CD4-positive, alpha-beta memory T cell (primary cell): ENCODE measurements around the gene TRIOBP. TPM values are rescaled to one million over a fixed set of nuclear protein-coding genes. Genes with fewer than 3 reads are reported as not detected.

Source experiments
- CTCF ChIA-PET: fragments of 350-600 bp; sonication (Branson Sonifier 250); formaldehyde crosslinking; loops from one replicate; lab custom pipeline; 2021; ENCODE audit warnings: inconsistent platforms; ENCODE audit not compliant: partially characterized antibody; lab: Charles Lee
- POLR2A ChIA-PET: fragments of 350-600 bp; sonication (Branson Sonifier 250); formaldehyde crosslinking; loops from one replicate; lab custom pipeline; 2021; ENCODE audit not compliant: partially characterized antibody; lab: Charles Lee
- DNase-seq, 5 donors: peaks; one replicate each; pipeline versions ENCODE4 v3.0.0 to v3.0.0-alpha.2; 2020 to 2022; ENCODE audit warnings: mixed read lengths in 1 of 5
- H3K27ac ChIP-seq: one replicate; pipeline ENCODE4 v1.7.0; 2013; ENCODE audit warnings: low read depth, low read length
- H3K27me3 ChIP-seq: 2 replicates; pipeline ENCODE4 v1.7.0; 2013; ENCODE audit warnings: mild to moderate bottlenecking, low read length, moderate library complexity; ENCODE audit not compliant: insufficient read depth
- H3K36me3 ChIP-seq: 2 replicates; pipeline ENCODE4 v1.7.0; 2013; ENCODE audit warnings: mild to moderate bottlenecking, low read length, moderate library complexity; ENCODE audit not compliant: insufficient read depth
- H3K4me1 ChIP-seq: 2 replicates; pipeline ENCODE4 v1.7.0; 2013; ENCODE audit warnings: mild to moderate bottlenecking, low read length, moderate library complexity; ENCODE audit not compliant: insufficient read depth
- H3K4me3 ChIP-seq, 2 donors: one replicate each; pipeline ENCODE4 v1.7.0; 2013; ENCODE audit warnings: low read length in 2 of 2, mild to moderate bottlenecking in 1 of 2
- H3K9me3 ChIP-seq, 2 donors: one replicate each; pipeline ENCODE4 v1.7.0; 2013; ENCODE audit warnings: low read length in 2 of 2, control low read depth in 1 of 2; ENCODE audit not compliant: control insufficient read depth in 1 of 2
- H3K27ac Mint-ChIP-seq, 7 donors: one replicate each; pipeline ENCODE4 v1.8.0; 2020 to 2021; ENCODE audit warnings: mixed read lengths in 7 of 7, mild to moderate bottlenecking in 6 of 7, inconsistent platforms in 3 of 7, moderate library complexity in 3 of 7
- H3K27me3 Mint-ChIP-seq, 2 donors: one replicate each; pipeline ENCODE4 v1.8.0; 2020 to 2021; ENCODE audit warnings: mixed read lengths in 2 of 2
- H3K36me3 Mint-ChIP-seq, 2 donors: one replicate each; pipeline ENCODE4 v1.8.0; 2020 to 2021; ENCODE audit warnings: mixed read lengths in 2 of 2, inconsistent platforms in 1 of 2, mild to moderate bottlenecking in 1 of 2
- H3K4me1 Mint-ChIP-seq, 4 donors: one replicate each; pipeline ENCODE4 v1.8.0; 2020 to 2021; ENCODE audit warnings: mixed read lengths in 4 of 4, mild to moderate bottlenecking in 1 of 4
- H3K4me3 Mint-ChIP-seq, 8 donors: one replicate each; pipeline ENCODE4 v1.8.0; 2020 to 2021; ENCODE audit warnings: mixed read lengths in 8 of 8, mild to moderate bottlenecking in 7 of 8, moderate library complexity in 6 of 8, inconsistent platforms in 3 of 8
- H3K9me3 Mint-ChIP-seq, 8 donors: one replicate each; pipeline ENCODE4 v1.8.0; 2020 to 2021; ENCODE audit warnings: mixed read lengths in 8 of 8, mild to moderate bottlenecking in 5 of 8, inconsistent platforms in 3 of 8, moderate library complexity in 1 of 8
- intact Hi-C: fragments of 100-400 bp; cut with micrococcal nuclease; formaldehyde crosslinking; loops from one replicate; pipeline ENCODE4 v1.15.1; 2023
- polyA plus RNA-seq, 2 donors: library from polyadenylated mRNA; unstranded; fragments of 300-500 nt; fragmentation: Illumina TruSeq; gene quantifications; one replicate each; pipeline ENCODE4 v1.2.3, GENCODE V29; 2021
- total RNA-seq, 2 experiments: library from RNA; stranded (reverse); gene quantifications; one replicate each; pipeline ENCODE4 v1.2.3, GENCODE V29; 2021

TRIOBP gene
- total and polyA plus RNA-seq, 4 experiments from 2014 or later = 9.2 to 26.1 (median 19.4) TPM

DNA sequence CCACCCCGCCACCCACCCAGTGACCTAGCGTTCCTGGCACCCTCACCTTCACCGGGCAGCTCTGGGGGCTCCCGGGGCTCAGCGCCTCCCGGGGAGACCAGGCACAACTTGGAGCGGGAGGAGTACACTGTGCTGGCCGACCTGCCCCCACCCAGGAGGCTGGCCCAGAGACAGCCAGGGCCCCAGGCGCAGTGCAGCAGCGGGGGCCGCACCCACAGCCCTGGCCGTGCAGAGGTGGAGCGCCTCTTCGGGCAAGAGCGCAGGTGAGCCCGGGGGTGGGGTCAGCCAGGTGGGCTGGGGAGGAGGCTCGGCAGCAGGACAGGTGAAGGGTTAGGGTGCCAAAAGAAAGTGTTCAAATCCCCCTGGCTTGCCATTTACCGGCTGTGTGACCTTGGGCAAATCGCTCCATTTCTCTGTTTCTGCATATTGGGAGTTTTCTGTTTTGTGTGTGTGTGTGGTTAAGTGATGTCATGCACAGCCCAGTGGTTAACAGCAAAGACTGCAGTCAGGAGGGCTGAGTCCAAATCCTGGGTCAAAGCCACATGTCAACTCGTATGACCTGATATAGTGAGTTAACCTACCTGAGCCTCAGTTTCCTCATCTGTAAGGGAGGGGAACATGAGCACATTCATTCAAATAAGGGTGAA is 29.5 kb downstream of the TRIOBP start:
- Mint-ChIP-seq H3K27ac (no peak overlapping the region), H3K36me3 (peaks cover 4 to 5% of the 10 kb centered on the region in 2 donors), H3K9me3 (no peaks in the 10 kb centered on the region), H3K27me3 (no peaks in the 10 kb centered on the region), H3K4me3 (no peak overlapping the region), H3K4me1 (no peaks in the 10 kb centered on the region)
- Histone ChIP-seq H3K36me3 (no peaks in the 10 kb centered on the region), H3K9me3 (no peaks in the 10 kb centered on the region), H3K4me3 (no peak overlapping the region), H3K27me3 (no peaks in the 10 kb centered on the region), H3K4me1 (no peaks in the 10 kb centered on the region), H3K27ac (no peak overlapping the region)
- POLR2A ChIA-PET = no interaction called here
- no peak for DNase-seq
- CTCF ChIA-PET = no interaction called here
- intact Hi-C loops = no loop called here

DNA sequence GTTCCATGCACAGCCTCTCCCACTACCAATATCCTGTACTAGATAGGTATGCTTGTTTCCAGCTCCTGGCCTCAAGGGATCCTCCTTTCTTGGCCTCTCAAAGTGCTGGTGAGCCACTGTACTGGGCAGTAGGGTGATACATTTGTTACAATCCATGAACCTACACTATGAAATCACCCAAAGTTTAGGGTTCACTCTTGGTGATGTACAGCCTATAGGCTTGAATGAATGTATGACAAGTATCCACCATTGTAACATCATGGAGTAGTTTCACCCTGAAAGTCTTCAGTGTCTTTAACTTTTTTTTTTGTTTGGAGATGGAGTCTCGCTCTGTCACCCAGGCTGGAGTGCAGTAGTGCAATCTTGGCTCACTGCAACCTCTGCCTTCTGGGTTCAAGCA is 31.8 kb downstream of the TRIOBP start:
- Mint-ChIP-seq H3K9me3 (no peaks in the 10 kb centered on the region), H3K27ac (no peak overlapping the region), H3K4me1 (no peaks in the 10 kb centered on the region), H3K36me3 (peaks cover 4 to 5% of the 10 kb centered on the region in 2 donors), H3K4me3 (no peak overlapping the region), H3K27me3 (no peaks in the 10 kb centered on the region)
- no peaks in the 10 kb centered on the region for H3K27me3 ChIP-seq
- no peaks in the 10 kb centered on the region for H3K36me3 ChIP-seq
- intact Hi-C loops = no loop called here
- no peaks in the 10 kb centered on the region for H3K9me3 ChIP-seq
- H3K27ac ChIP-seq = no peak overlapping the region
- CTCF ChIA-PET = no interaction called here
- POLR2A ChIA-PET = no interaction called here
- H3K4me3 ChIP-seq = no peak overlapping the region
- no peak for DNase-seq
- H3K4me1 ChIP-seq = no peaks in the 10 kb centered on the region

DNA sequence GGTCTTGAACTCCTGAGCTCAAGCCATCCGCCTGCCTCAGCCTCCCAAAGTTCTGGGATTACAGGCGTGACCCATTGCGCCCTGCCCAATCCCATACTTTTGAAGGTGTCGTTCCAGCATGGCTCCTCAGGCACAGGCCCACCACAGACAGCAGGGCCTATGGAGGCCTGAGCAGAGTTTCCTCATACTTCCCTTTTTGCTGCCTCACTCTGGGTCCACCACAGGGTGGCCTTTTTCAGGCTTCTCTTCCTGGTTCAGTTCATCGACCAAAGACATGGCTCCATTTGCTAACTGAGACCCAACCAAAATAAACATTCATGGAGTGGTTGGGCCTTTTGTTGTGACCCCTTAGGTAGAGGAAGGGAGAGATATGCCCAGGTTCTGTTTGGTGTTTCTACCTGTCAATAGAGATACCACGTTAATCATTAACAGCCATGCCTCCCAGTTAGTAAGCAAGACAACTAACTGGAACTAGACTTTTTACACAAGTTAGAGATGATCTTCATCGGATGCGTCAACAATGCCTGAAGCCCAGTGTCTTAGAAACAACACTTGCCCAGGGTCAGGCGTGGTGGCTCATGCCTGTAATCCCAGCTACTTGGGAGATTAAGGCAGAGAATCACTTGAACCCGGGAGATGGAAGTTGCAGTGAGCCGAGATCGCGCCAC is 35.1 kb downstream of the TRIOBP start:
- no peaks in the 10 kb centered on the region for H3K4me1 ChIP-seq
- ChIA-PET CTCF (no interaction called here), POLR2A (no interaction called here)
- Mint-ChIP-seq H3K4me3 (no peak overlapping the region), H3K9me3 (no peaks in the 10 kb centered on the region), H3K4me1 (no peaks in the 10 kb centered on the region), H3K27me3 (no peaks in the 10 kb centered on the region), H3K36me3 (no peaks in the 10 kb centered on the region), H3K27ac (no peak overlapping the region)
- no peaks in the 10 kb centered on the region for H3K9me3 ChIP-seq
- H3K27ac ChIP-seq = no peak overlapping the region
- DNase-seq = no peak
- no peaks in the 10 kb centered on the region for H3K36me3 ChIP-seq
- intact Hi-C loops = no loop called here
- no peaks in the 10 kb centered on the region for H3K27me3 ChIP-seq
- H3K4me3 ChIP-seq = no peak overlapping the region

DNA sequence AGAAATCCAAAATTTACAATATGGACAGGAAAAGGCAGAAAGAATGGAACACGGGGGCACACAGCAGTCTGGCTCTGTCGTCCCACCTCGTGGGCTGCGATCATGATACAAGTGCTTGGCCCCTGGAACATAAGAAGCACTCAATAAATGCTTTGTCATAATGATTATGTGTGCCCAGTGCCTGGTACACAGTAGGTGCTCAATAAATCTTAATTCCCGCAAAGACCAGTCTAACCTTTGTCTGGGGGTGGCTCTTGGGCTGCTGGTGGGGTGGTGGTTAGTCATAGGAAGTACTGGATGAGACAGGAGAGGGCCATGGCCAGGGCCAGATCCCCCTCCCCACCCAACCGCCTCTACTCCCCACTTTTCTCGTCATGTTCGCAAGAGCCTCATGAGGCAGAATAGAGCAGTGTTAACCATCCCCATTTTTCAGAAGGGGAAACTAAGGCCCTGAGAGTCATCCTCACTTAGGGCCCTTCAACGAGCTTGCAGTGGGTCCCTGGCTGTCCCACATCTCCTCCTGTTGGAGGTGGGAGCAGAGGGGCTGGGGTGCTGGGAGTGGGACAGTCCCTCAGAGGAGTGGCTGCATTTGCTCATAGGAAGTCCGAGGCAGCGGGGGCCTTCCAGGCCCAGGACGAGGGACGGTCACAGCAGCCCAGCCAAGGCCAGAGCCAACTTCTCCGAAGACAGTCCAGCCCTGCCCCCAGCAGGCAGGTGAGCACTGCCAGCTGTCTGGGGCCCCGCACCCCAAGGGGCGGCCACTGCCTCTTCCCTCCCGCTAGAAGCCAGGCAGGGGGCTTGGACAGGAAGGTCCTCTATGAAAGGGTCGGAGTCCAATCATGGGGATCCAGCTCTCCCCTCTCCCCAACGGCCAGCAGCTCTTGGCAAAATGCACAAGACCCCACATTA is 36.1 kb downstream of the TRIOBP start:
- intact Hi-C loops = no loop called here
- Mint-ChIP-seq H3K9me3 (no peaks in the 10 kb centered on the region), H3K27ac (peak overlapping the region in 2 of 7 donors; percentile 18), H3K36me3 (peaks cover 0 to under 1% of the 10 kb centered on the region in 2 donors), H3K4me3 (no peak overlapping the region), H3K4me1 (peaks cover 0 to 1% (median 0%) of the 10 kb centered on the region in 4 donors), H3K27me3 (no peaks in the 10 kb centered on the region)
- no peaks in the 10 kb centered on the region for H3K9me3 ChIP-seq
- ChIA-PET CTCF (no interaction called here), POLR2A (no interaction called here)
- no peaks in the 10 kb centered on the region for H3K27me3 ChIP-seq
- no peaks in the 10 kb centered on the region for H3K4me1 ChIP-seq
- H3K4me3 ChIP-seq = no peak overlapping the region
- H3K36me3 ChIP-seq = no peaks in the 10 kb centered on the region
- no peak for DNase-seq
- no peak overlapping the region for H3K27ac ChIP-seq

DNA sequence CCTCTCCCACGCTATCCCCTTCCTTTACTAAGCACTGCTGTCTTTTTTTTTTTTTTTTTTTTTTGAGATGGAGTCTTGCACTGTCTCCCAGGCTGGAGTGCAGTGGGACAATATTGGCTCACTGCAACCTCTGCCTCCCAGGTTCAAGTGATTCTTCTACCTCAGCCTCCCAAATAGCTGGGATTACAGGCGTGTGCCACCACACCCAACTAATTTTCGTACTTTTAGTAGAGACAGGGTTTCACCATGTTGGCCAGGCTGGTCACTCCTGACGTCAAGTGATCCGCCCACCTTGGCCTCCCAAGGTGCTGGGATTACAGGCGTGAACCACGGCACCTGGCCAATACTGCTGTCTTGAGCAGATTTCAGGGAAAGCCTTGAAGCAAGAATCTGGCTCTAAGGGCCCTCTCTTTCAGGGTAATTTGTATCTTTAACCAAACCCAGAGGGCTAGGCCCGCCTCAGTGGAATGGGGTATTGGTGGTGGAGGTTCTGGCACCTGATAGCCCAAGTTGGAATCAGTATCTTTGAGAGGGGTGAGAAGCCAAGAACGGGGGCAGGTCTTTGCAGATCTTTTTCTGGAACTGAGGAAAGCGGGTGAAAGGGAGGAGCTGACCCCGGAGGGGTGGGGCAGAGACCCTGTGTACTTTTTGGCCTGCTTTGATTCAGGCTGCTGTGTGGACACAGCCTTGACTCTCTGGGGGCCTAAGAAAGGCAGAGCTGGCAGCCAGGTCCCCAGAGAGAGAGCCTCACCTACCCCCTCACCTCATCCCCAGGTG is 37.0 kb downstream of the TRIOBP start:
- peak overlapping the region in 2 of 7 donors; percentile 18 to 23 for H3K27ac Mint-ChIP-seq
- H3K4me3 ChIP-seq = no peak overlapping the region
- no peak overlapping the region for H3K27ac ChIP-seq
- H3K4me1 Mint-ChIP-seq = peaks cover 0 to 5% (median 0%) of the 10 kb centered on the region in 4 donors
- ChIA-PET CTCF (no interaction called here), POLR2A (interaction anchor here (1.1 kb wide), 1 partner anchor 13 kb away, joined by 3 read pairs; no protein-coding TSS in a partner anchor)
- DNase-seq = no peak
- no peaks in the 10 kb centered on the region for H3K27me3 Mint-ChIP-seq
- H3K27me3 ChIP-seq = no peaks in the 10 kb centered on the region
- no peaks in the 10 kb centered on the region for H3K9me3 Mint-ChIP-seq
- H3K36me3 Mint-ChIP-seq = peaks cover 0 to 4% of the 10 kb centered on the region in 2 donors
- H3K4me3 Mint-ChIP-seq = no peak overlapping the region
- no peaks in the 10 kb centered on the region for H3K4me1 ChIP-seq
- H3K9me3 ChIP-seq = no peaks in the 10 kb centered on the region
- no peaks in the 10 kb centered on the region for H3K36me3 ChIP-seq
- intact Hi-C loops = no loop called here

DNA sequence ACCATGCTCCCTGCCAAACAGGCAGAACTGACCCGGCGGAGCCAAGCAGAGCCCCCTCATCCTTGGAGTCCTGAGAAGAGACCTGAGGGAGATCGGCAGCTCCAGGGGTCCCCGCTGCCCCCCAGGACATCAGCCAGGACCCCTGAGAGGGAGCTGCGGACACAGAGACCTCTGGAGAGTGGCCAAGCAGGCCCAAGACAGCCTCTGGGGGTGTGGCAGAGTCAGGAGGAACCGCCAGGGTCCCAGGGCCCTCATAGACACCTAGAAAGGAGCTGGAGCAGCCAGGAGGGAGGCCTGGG is 37.5 kb downstream of the TRIOBP start:
- H3K27me3 ChIP-seq = no peaks in the 10 kb centered on the region
- no peaks in the 10 kb centered on the region for H3K9me3 ChIP-seq
- ChIA-PET CTCF (no interaction called here), POLR2A (interaction anchor here (1.1 kb wide), 1 partner anchor 13 kb away, joined by 3 read pairs; no protein-coding TSS in a partner anchor)
- intact Hi-C loops = no loop called here
- no peaks in the 10 kb centered on the region for H3K4me1 ChIP-seq
- no peak overlapping the region for H3K27ac Mint-ChIP-seq
- no peak overlapping the region for H3K4me3 Mint-ChIP-seq
- no peaks in the 10 kb centered on the region for H3K9me3 Mint-ChIP-seq
- H3K4me1 Mint-ChIP-seq = peaks cover 0 to 5% (median 0%) of the 10 kb centered on the region in 4 donors
- peaks cover 0 to 4% of the 10 kb centered on the region in 2 donors for H3K36me3 Mint-ChIP-seq
- DNase-seq = no peak
- H3K4me3 ChIP-seq = no peak overlapping the region
- H3K27ac ChIP-seq = no peak overlapping the region
- no peaks in the 10 kb centered on the region for H3K36me3 ChIP-seq
- no peaks in the 10 kb centered on the region for H3K27me3 Mint-ChIP-seq
